Neural progenitor cell (in vitro differentiated cells): ENCODE results near the gene AEBP1. TPM values are rescaled to one million over a fixed set of nuclear protein-coding genes. Genes with fewer than 3 reads are reported as not detected.

Source experiments
- DNase-seq: peaks from one replicate; pipeline ENCODE4 v3.0.0-alpha.2; 2016; ENCODE audit warnings: low spot score
- H2AFZ ChIP-seq: fragments of 200-600 bp; sonication (generic); replicated peaks from 2 replicates; pipeline ENCODE4 v1.6.1; 2016; ENCODE audit warnings: antibody characterized with exemption
- H3F3A ChIP-seq: fragments of 200-600 bp; sonication (generic); 2 replicates; pipeline ENCODE4 v1.6.1; 2016; ENCODE audit warnings: antibody characterized with exemption, low read depth
- H3K27ac ChIP-seq: fragments of 200-600 bp; sonication (generic); 2 replicates; pipeline ENCODE4 v1.5.1; 2016; ENCODE audit warnings: mild to moderate bottlenecking
- H3K27me3 ChIP-seq: fragments of 200-600 bp; sonication (generic); 2 replicates; pipeline ENCODE4 v1.6.1; 2016; ENCODE audit warnings: mild to moderate bottlenecking, moderate library complexity
- H3K36me3 ChIP-seq: fragments of 200-600 bp; sonication (generic); 2 replicates; pipeline ENCODE4 v1.5.1; 2016
- H3K4me1 ChIP-seq: fragments of 200-600 bp; sonication (generic); 2 replicates; pipeline ENCODE4 v1.6.1; 2016; ENCODE audit warnings: mixed run types
- H3K4me2 ChIP-seq: fragments of 200-600 bp; sonication (generic); 2 replicates; pipeline ENCODE4 v1.6.1; 2016
- H3K4me3 ChIP-seq: fragments of 200-600 bp; sonication (generic); 2 replicates; pipeline ENCODE4 v1.5.1; 2016
- H3K79me2 ChIP-seq: fragments of 200-600 bp; sonication (generic); 2 replicates; pipeline ENCODE4 v1.6.1; 2016; ENCODE audit warnings: low read depth
- H3K9ac ChIP-seq: fragments of 200-600 bp; sonication (generic); 2 replicates; pipeline ENCODE4 v1.6.1; 2016
- H3K9me3 ChIP-seq: fragments of 200-600 bp; sonication (generic); 2 replicates; pipeline ENCODE4 v1.5.1; 2016; ENCODE audit warnings: low read depth
- H4K20me1 ChIP-seq: fragments of 200-600 bp; sonication (generic); 2 replicates; pipeline ENCODE4 v1.6.1; 2016; ENCODE audit warnings: low read depth
- H3K27ac Mint-ChIP-seq: 3 replicates; pipeline ENCODE4 v1.8.0; 2021; ENCODE audit warnings: mixed read lengths
- H3K27me3 Mint-ChIP-seq: 2 replicates; pipeline ENCODE4 v1.8.0; 2022; ENCODE audit warnings: low read depth, mild to moderate bottlenecking, inconsistent platforms, moderate library complexity, mixed read lengths; ENCODE audit not compliant: insufficient read depth
- H3K36me3 Mint-ChIP-seq: 3 replicates; pipeline ENCODE4 v1.8.0; 2021; ENCODE audit warnings: mixed read lengths
- H3K4me1 Mint-ChIP-seq: 3 replicates; pipeline ENCODE4 v1.8.0; 2021; ENCODE audit warnings: mixed read lengths
- H3K4me3 Mint-ChIP-seq: 3 replicates; pipeline ENCODE4 v1.8.0; 2021; ENCODE audit warnings: mild to moderate bottlenecking, moderate library complexity, mixed read lengths
- H3K9me3 Mint-ChIP-seq: 3 replicates; pipeline ENCODE4 v1.8.0; 2020; ENCODE audit warnings: mixed read lengths
- CTCF ChIP-seq: fragments of 200-600 bp; sonication (generic); IDR thresholded peaks from 2 replicates; pipeline ENCODE4 v1.5.1; 2017; ENCODE audit warnings: antibody characterized with exemption, mild to moderate bottlenecking
- EZH2 ChIP-seq: fragments of 200-600 bp; sonication (generic); IDR thresholded peaks from 2 replicates; pipeline ENCODE4 v1.6.1; 2017; ENCODE audit warnings: antibody characterized with exemption, mild to moderate bottlenecking, moderate library complexity
- EZH2phosphoT487 ChIP-seq: fragments of 200-600 bp; sonication (generic); IDR thresholded peaks from 2 replicates; pipeline ENCODE4 v1.6.1; 2017; ENCODE audit warnings: antibody characterized with exemption
- total RNA-seq: library from RNA; depleted of rRNA; stranded (reverse); fragments of >200 nt; gene quantifications from 2 replicates; pipeline ENCODE4 v1.2.3, GENCODE V29; 2015; ENCODE audit warnings: low replicate concordance

AEBP1 gene
- total RNA-seq, 1 donor from 2014 or later: 4.5 TPM

- H3K27ac ChIP-seq: no peak overlapping the region
Observed at GRCh38 chr7:44140341-44140740, 36.2 kb downstream of the AEBP1 start.

DNA sequence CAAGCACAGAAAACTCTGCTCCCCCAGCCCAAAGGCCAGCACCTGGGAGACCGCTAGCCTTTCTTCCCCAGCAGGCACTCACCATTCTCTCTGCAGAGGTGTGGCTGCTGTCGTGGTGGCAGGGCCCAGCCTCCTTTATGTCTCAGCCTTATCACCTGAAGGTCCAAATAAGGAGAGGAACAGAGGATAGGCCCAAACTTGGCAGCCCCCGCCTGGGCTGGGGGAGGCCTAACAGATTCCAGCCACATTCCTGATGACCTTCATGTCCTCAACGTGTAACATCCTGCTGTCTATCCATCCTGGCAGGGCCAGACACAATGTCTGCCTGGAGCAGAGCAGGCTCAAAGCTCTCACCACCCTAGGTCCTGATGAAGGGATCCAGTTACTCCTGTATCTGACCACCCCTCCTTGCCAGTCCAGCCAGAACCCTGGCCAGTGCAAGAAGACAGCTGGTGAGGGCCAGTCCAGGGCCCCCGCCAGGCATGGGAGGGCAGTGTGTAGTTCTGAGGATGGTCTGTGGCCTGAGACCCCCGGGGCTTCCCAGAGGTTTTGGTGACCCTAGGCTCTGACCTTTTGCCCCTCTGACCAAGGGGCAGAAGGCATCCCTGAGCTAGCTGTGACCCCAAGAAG is 37.2 kb downstream of the AEBP1 start, which contains the start of gene MYL7:
TSS of gene MYL7 (minus strand) at position 112 of the 630 bp plus-strand sequence. CDS start at position 85, 27 bp downstream.
- H3K4me1 Mint-ChIP-seq: peaks cover 4% of the 10 kb centered on the region
- no peak within 1 kb of the TSS for H3K4me3 Mint-ChIP-seq
- Histone ChIP-seq H3K4me1 (peaks cover under 1% of the 10 kb centered on the region), H3K36me3 (no peaks in the 10 kb centered on the region), H3F3A (peaks cover 2% of the 10 kb centered on the region), H4K20me1 (no peaks in the 10 kb centered on the region), H3K9ac (no peak within 1 kb of the TSS), H2AFZ (no peak within 1 kb of the TSS), H3K9me3 (no peaks in the 10 kb centered on the region), H3K4me3 (no peak within 1 kb of the TSS), H3K27ac (no peak within 1 kb of the TSS), H3K27me3 (peaks cover 39% of the 10 kb centered on the region), H3K79me2 (no peaks in the 10 kb centered on the region), H3K4me2 (no peak within 1 kb of the TSS)
- no peak for DNase-seq
- H3K9me3 Mint-ChIP-seq: no peaks in the 10 kb centered on the region
- no peak for TF ChIP-seq EZH2phosphoT487
- TF ChIP-seq CTCF: no peak
- no peak for TF ChIP-seq EZH2
- H3K27me3 Mint-ChIP-seq: peaks cover 6% of the 10 kb centered on the region
- no peaks in the 10 kb centered on the region for H3K36me3 Mint-ChIP-seq
- H3K27ac Mint-ChIP-seq: no peak within 1 kb of the TSS

More at GRCh38 chr7:44140341-44140740, 36.2 kb downstream of the AEBP1 start:
- H2AFZ ChIP-seq: no peak overlapping the region
- no peak overlapping the region for H3K27ac Mint-ChIP-seq
- H3K79me2 ChIP-seq: no peaks in the 10 kb centered on the region
- H3K9me3 ChIP-seq: no peaks in the 10 kb centered on the region
- no peak overlapping the region for H3K4me2 ChIP-seq
- H3K9me3 Mint-ChIP-seq: no peaks in the 10 kb centered on the region
- TF ChIP-seq EZH2phosphoT487 (no peak), EZH2 (no peak), CTCF (no peak)
- DNase-seq: no peak
- H3K27me3 ChIP-seq: peaks cover 29% of the 10 kb centered on the region
- no peaks in the 10 kb centered on the region for H3K4me1 ChIP-seq
- H3K36me3 ChIP-seq: no peaks in the 10 kb centered on the region
- H4K20me1 ChIP-seq: no peaks in the 10 kb centered on the region
- no peak overlapping the region for H3K4me3 ChIP-seq
- H3K4me3 Mint-ChIP-seq: no peak overlapping the region
- H3K36me3 Mint-ChIP-seq: no peaks in the 10 kb centered on the region
- peaks cover 4% of the 10 kb centered on the region for H3K4me1 Mint-ChIP-seq
- peaks cover 6% of the 10 kb centered on the region for H3K27me3 Mint-ChIP-seq
- H3K9ac ChIP-seq: no peak overlapping the region
- no peaks in the 10 kb centered on the region for H3F3A ChIP-seq

DNA sequence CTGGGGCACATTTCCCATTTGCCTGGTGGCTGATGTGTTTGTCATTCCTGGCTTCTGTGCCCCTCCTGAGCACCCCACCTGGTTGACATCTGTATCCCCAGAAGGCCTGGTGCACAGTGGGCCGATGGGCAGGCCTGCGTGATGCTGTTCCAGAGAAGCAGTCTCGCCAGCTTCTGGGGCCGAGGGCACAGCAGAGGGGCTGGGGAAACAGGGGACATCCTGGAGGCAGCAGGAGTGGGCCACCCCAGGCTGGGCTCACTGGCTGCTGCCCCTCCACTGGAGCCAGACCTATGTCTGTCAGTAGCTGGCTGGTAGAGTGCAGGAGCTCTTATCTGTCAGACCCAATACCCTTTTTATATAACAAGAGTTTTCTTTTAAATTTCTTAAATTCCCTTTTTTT is 37.9 kb downstream of the AEBP1 start:
- Mint-ChIP-seq H3K9me3 (no peaks in the 10 kb centered on the region), H3K4me1 (peaks cover 6% of the 10 kb centered on the region), H3K4me3 (no peak overlapping the region), H3K27me3 (peaks cover 6% of the 10 kb centered on the region), H3K36me3 (no peaks in the 10 kb centered on the region), H3K27ac (no peak overlapping the region)
- Histone ChIP-seq H3K4me1 (peaks cover 7% of the 10 kb centered on the region), H2AFZ (no peak overlapping the region), H3K4me3 (no peak overlapping the region), H3K27me3 (peaks cover 46% of the 10 kb centered on the region), H3K9me3 (no peaks in the 10 kb centered on the region), H3K36me3 (no peaks in the 10 kb centered on the region), H3K4me2 (no peak overlapping the region), H3F3A (peaks cover 8% of the 10 kb centered on the region), H3K27ac (no peak overlapping the region), H3K79me2 (no peaks in the 10 kb centered on the region), H4K20me1 (no peaks in the 10 kb centered on the region), H3K9ac (no peak overlapping the region)
- TF ChIP-seq CTCF (no peak), EZH2 (no peak), EZH2phosphoT487 (no peak)
- DNase-seq: no peak
